ENCODE measurements around the gene NID1. TPM values are rescaled to one million over a fixed set of nuclear protein-coding genes. Genes with fewer than 3 reads are reported as not detected.
A peak's percentile ranks its signal among the peaks of the same experiment; 100 is the strongest.

NID1 gene
- total and polyA plus RNA-seq, 2 of the 4 experiments (the other 2 are of a cell fraction) = 21.9 to 83.3 TPM

- H3K4me1 ChIP-seq (ENCODE audit: control insufficient read depth, insufficient read depth, low read length) = peaks cover 12% of the 10 kb centered on the region
- peak overlapping the region; percentile 45; the same call in 2 of the 3 replicates for H2BK15ac ChIP-seq (ENCODE audit: low read depth, low read length)
- TF ChIP-seq NFE2L2 (IDR thresholded peaks at IDR 0.05; ENCODE audit: low read depth, low read length) = no peak
- TF ChIP-seq MAZ (IDR thresholded peaks at IDR 0.05; ENCODE audit: borderline replicate concordance, low read depth, low read length) = no peak
- no peak for TF ChIP-seq POLR2A (IDR thresholded peaks at IDR 0.05; ENCODE audit: low read depth, low read length)
- no peak for TF ChIP-seq MAFK (IDR thresholded peaks at IDR 0.05; ENCODE audit: low read depth, low read length)
- TF ChIP-seq, protein P1, sequence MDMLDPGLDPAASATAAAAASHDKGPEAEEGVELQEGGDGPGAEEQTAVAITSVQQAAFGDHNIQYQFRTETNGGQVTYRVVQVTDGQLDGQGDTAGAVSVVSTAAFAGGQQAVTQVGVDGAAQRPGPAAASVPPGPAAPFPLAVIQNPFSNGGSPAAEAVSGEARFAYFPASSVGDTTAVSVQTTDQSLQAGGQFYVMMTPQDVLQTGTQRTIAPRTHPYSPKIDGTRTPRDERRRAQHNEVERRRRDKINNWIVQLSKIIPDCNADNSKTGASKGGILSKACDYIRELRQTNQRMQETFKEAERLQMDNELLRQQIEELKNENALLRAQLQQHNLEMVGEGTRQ (IDR thresholded peaks at IDR 0.05; ENCODE audit: low read depth, low read length) = no peak
- no peak for TF ChIP-seq RFX5 (IDR thresholded peaks at IDR 0.05; ENCODE audit: low read depth, low read length)
- no peak for TF ChIP-seq MXI1 (IDR thresholded peaks at IDR 0.05; ENCODE audit: borderline replicate concordance, low read depth, low read length)
- no peak for TF ChIP-seq BHLHE40 (IDR thresholded peaks at IDR 0.05; ENCODE audit: low read depth, low read length)
- TF ChIP-seq SMC3 (IDR thresholded peaks at IDR 0.05; ENCODE audit: low read depth, low read length) = no peak
- TF ChIP-seq CHD1 (IDR thresholded peaks at IDR 0.05; ENCODE audit: low read depth, low read length) = no peak
- TF ChIP-seq RAD21 (IDR thresholded peaks at IDR 0.05; ENCODE audit: low read length) = no peak
- TF ChIP-seq RCOR1 (IDR thresholded peaks at IDR 0.05; ENCODE audit: insufficient replicate concordance, low read length) = no peak
- TF ChIP-seq FOS (IDR thresholded peaks at IDR 0.05; ENCODE audit: low read depth, low read length) = no peak
- ATAC-seq (ENCODE audit: low read depth) (no peak), DNase-seq (no peak)
- peak overlapping the region; percentile 87 to 90 for H4K8ac ChIP-seq (ENCODE audit: low read depth in 2 of 2, low read length in 2 of 2)
- H3K56ac ChIP-seq (ENCODE audit: extremely low read depth, insufficient read depth, low read length) = no peak overlapping the region; the same call in 1 of the 2 replicates
- 73% methylated on average over 3 of the region's 3 CpGs; no CpG with 5 or more reads in 1 of the 2 experiments for WGBS, 2 experiments (ENCODE audit: extremely low coverage in 2 of 2, insufficient read length in 1 of 2)
- H3K9me1 ChIP-seq (ENCODE audit: insufficient read depth, low read length) = peaks cover 6% of the 10 kb centered on the region; the same call in 1 of the 2 replicates
- H2BK5ac ChIP-seq (ENCODE audit: low read depth, low read length, poor library complexity, severe bottlenecking) = peak overlapping the region; percentile 47
- no peaks in the 10 kb centered on the region for H4K20me1 ChIP-seq (ENCODE audit: insufficient read depth, low read length)
- peaks cover under 1% of the 10 kb centered on the region; the same call in 1 of the 2 replicates for H3K36me3 ChIP-seq (ENCODE audit: control insufficient read depth, insufficient read depth, low read length)
- H3K27me3 ChIP-seq (ENCODE audit: control insufficient read depth, insufficient read depth, low read length) = no peaks in the 10 kb centered on the region
- H3K27ac ChIP-seq (ENCODE audit: insufficient read depth, low read length) = no peak overlapping the region
- H3K4me3 ChIP-seq (ENCODE audit: insufficient read depth, low read depth, low read length) = no peak overlapping the region
- ChIA-PET CTCF (interaction anchor here (0.5 to 2.3 kb wide), 46 partner anchors 9 to 467 kb away, joined by 3 to 27 read pairs (median 4); partner anchors contain the start of genes B3GALNT2, LYST and NID1), POLR2A (ENCODE audit: unreplicated experiment) (interaction anchor here (1.3 to 1.4 kb wide), 2 partner anchors 54 to 105 kb away, joined by 3 to 5 read pairs; no protein-coding TSS in a partner anchor)
- H3K4ac ChIP-seq (ENCODE audit: low read depth, low read length) = peak overlapping the region; percentile 67
- H2AK5ac ChIP-seq (ENCODE audit: low read depth, low read length) = peak overlapping the region; percentile 58
- H3K14ac ChIP-seq (replicated peaks; ENCODE audit: low read depth, low read length) = peak overlapping the region; percentile 58; the same call in 1 of the 2 replicates
- intact Hi-C loops (cut with micrococcal nuclease) (loop anchor here (1.0 to 5.0 kb wide), 4 partner anchors 59 to 458 kb away; partner anchors contain the start of gene LYST), in situ Hi-C loops (cut with MboI; ENCODE audit: low sequenced_read_pairs) (loop anchor here (5.0 to 10.0 kb wide), 2 partner anchors 109 to 456 kb away; no protein-coding TSS in a partner anchor), dilution Hi-C loops (cut with HindIII; ENCODE audit: low sequenced_read_pairs, unreplicated experiment) (no loop called here)
- peak overlapping the region; percentile 87 for H2BK120ac ChIP-seq (ENCODE audit: low read depth, low read length)
- H3K23ac ChIP-seq (ENCODE audit: low read depth, low read length) = no peak overlapping the region
- no peak overlapping the region for H3K4me2 ChIP-seq (ENCODE audit: low read depth, low read length)
- peak overlapping the region; percentile 71; the same call in 1 of the 2 replicates for H4K91ac ChIP-seq (ENCODE audit: insufficient read depth, low read depth, low read length)
- BruUV-seq (replicated peaks) = no TSS peak
- peak overlapping the region; percentile 83 for H2BK20ac ChIP-seq (ENCODE audit: low read depth, low read length)
- H2AK9ac ChIP-seq (replicated peaks; ENCODE audit: low read depth, low read length, poor library complexity) = peak overlapping the region; percentile 94
- H3K79me1 ChIP-seq (ENCODE audit: low read depth in 1 of 2, low read length in 2 of 2) = no peaks in the 10 kb centered on the region
- peak overlapping the region; percentile 77 for H4K5ac ChIP-seq (ENCODE audit: low read depth, low read length)
- H2AFZ ChIP-seq (replicated peaks; ENCODE audit: low read length, poor library complexity) = no peak overlapping the region
- no peak overlapping the region for H3K18ac ChIP-seq (ENCODE audit: low read depth, low read length)
- no peaks in the 10 kb centered on the region for H3K9me3 ChIP-seq (ENCODE audit: control insufficient read depth, insufficient read depth, low read length)
- H3K9ac ChIP-seq (ENCODE audit: low read depth, low read length) = no peak overlapping the region
Measured at GRCh38 chr1:235971020-235971419, 93.9 kb downstream of the NID1 start.
